GM21528 (cell line): Measurements from ENCODE around the gene CLIP1.
A peak's percentile ranks its signal among the peaks of the same experiment; 100 is the strongest.
"Not testable (repeated sequence)": the region's sequence is repeated elsewhere in the genome, so short reads cannot be mapped to it uniquely, and the experiment has no call there.

Experiments used
- ATAC-seq: cut with Tn5 transposase; IDR thresholded peaks from one replicate; pipeline ENCODE4 v1.9.1; 2021; ENCODE audit warnings: mild to moderate bottlenecking, moderate library complexity; ENCODE audit not compliant: unreplicated experiment, low FRiP score

The CLIP1 gene

DNA sequence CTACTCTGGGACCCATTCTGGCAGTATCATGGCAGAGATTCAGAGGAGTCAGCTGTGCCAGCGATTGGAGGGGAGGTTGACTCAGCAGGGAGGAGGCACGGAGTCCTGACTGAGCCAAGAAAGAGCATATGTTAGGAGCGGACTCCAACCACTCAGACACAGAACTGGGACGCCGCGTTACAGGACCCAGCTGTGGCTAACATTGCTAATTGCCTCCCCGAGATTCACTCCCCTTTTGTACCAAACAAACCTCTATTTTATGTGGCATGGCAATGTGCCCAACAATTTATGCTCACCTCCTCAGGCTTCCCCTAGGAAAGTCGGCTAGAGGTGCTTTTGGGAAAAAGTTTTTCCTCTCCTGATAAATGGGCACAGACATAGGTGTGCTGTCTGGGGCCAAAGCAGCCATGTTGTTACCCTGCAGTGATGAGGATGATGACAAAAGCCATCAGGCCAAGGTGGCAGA is 15.2 kb upstream of the CLIP1 start:
- ATAC-seq = no peak

DNA sequence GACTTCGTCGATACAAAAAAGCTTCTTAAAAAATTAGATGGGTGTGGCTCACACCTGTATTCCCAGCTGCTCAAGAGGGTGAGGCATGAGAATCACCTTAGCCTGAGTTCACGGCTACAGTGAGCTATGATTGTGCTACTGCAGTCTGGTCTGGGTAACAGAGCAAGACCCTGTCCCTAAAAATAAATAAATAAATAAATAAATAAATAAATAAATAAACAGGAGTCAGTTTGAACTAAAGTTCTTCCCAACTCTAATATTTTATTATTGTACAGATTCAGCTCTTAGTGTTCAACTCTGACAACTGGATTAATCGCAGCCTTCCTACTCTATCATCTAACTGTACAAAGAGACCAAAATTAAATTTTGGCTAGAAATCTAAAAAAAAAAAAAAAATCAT is 12.7 kb upstream of the CLIP1 start:
- no peak for ATAC-seq

DNA sequence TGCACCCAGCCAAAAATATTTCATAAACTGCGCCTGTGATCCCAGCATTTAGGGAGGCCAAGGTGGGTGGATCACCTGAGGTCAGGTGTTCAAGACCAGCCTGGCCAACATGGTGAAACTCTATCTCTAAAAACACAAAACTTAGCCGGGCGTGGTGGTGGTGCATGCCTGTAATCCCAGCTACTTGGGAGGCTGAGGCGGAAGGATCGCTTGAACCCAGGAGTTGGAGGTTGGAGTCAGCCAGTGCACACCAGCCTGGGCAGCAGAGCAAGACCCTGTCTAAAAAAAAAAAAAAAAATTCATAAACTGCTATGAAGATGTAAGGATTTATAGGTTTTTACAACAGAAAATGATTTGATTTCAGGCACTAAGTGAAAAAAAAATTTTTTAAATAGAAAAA is 6.6 kb upstream of the CLIP1 start:
- ATAC-seq = not testable (repeated sequence)

DNA sequence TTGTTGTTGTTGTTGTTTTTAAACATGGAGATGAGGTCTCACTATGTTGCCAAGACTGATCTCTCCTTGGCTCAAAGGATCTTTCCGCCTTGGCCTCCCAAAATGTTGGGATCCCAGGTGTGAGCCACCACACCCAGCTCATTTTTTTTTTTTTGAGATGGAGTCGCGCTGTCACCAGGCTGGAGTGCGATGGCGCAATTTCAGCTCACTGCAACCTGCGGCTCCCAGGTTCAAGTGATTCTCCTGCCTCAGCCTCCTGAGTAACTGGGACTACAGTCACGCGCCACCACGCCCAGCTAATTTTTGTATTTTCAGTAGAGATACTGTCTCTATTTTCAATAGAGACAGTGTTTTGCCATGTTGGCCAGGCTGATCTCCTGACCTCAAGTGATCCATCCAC is 4.9 kb upstream of the CLIP1 start:
- no peak for ATAC-seq

DNA sequence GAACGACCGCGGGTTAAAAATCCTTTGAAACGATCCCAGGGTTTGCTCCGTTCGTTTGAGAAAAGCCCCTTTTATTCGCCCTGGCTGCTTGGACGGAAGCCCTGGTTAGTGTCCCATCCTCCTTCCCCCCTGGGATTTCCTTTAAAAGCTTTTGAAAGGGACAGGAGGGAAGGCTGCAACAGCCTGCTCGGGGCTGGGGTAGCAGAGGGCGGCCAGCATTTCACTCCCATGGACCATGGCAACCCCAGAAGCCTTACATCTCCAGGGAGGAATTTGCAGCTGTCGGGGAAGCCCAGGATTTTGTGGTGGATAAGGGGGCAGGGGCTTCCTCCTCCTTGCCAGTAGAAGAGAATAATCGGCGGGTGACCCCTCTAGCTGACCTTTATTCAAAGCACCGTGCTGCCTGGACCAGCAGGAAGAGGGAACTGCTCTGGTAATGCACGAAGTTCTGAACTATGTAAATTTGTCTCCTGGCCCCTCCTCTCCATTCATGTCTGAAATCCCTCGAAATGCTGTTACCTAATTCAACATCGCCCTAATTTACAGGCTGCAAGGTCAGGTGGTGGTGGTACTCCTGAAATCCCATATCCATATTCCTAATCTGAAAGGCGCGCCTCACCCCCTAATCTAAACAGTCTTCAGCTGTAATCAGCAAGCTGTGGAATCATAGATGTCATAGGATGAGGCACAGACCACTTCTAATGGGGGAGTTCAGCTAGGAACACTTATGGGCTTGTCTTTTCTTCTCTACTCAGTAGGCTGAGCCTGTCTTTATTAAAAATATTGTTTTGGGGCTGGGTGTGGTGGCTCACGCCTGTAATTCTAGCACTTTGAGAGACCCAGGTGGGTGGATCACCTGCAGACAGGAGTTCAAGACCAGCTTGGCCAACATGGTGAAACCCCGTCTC is 1.0 kb upstream of the CLIP1 start:
- no peak for ATAC-seq

DNA sequence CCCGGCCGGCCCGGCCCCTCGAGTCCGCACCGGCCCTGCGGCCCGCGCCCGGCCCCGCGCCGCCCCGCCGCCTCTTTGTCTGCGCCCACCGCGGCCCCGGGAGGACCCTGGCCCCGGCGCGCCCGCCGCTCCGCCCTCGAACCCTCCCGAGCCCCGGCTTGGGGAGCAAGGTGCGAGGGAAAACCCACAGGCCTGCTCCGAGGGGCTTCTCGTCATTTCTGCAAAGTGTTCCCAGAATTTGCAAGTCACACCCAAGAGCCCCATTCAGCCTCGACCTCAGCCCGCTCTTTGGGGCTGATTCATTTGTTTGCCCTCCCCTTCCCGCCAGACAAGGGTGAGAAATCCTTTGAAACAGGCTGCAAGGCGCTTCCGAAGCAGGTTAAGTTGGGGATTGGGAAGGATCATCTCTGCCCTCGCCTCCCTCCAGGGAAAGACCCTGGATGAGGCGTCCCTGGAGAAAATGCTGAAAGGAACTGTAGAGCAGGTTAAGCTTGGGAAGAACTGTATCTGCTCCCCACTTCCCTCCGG is 325 bp upstream of the CLIP1 start:
- ATAC-seq = peak; percentile 13

DNA sequence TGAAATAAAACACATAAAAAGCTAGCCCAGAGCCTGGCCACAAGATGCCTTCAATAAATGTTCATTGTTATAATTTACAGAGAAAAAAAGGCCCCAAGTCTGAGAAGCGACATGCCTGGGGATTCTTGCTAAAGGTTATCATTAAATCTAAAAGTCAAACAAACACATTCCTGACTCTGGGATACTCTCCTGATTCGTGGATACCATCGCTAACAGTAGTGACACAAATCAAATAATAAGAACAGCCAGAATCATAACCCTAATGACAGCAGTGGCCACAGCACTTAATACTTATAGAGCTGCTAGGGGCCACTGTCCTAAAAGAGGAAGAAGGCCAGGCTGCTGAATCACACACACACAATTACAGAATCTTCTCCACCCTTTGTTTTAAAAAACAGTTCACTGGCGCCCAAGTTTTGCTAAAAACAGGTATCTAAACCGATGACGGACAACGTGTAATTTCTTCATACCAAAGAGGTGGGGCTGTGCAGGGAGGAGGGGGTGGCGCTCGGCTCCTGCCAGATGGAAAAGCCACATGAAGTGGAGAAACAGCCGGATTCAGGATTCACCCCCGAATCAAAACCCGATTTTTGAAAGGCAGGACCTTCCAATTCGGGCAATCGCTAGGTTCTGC is 1.2 kb downstream of the CLIP1 start:
- ATAC-seq = peak; percentile 5

DNA sequence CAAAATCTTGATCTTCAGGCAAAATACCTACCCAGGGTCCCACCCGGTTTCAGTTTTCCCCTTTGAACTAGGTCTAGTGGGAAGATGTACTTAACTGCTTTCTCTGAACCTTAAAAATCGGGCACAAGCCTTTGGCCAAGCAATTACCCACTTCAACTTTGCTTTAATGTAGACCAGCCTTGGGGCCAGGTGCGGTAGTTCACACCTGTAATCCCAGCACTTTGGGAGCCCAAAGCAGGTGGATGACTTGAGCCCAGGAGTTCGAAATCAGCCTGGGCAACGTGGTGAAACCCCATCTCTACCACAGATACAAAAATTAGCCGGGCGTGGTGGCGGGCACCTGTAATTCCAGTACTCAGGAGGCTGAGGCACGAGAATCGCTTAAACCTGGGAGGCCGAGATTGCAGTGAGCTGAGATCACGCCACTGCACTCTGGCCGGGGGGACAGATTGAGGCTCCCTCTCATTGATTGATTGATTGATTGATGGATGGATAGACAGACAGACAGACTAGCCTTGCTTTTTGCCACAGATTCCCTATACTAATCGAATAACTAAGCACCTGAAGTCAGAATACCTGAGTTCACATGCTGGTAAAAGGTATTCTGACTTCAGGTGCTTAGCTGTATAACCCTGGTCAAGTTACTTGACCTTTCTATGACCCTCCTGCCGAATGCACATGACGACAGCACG is 1.9 kb downstream of the CLIP1 start:
- ATAC-seq = no peak

DNA sequence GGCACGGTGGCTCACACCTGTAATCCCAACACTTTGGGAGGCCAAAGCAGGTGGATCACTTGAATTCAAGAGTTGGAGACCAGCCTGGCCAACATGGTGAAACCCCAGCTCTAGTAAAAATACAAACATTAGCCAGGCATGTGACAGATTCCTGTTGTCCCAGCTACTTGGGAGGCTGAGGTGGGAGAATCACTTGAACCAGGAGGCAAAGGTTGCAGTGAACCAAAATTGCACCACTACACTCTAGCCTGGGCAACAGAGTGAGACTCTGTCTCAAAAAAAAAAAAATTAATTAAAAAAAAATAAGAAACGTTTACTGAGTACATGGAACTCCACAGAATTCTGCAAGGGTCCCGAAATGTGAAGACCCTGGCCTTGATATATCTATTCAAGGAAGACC is 3.4 kb downstream of the CLIP1 start:
- ATAC-seq = not testable (repeated sequence)

DNA sequence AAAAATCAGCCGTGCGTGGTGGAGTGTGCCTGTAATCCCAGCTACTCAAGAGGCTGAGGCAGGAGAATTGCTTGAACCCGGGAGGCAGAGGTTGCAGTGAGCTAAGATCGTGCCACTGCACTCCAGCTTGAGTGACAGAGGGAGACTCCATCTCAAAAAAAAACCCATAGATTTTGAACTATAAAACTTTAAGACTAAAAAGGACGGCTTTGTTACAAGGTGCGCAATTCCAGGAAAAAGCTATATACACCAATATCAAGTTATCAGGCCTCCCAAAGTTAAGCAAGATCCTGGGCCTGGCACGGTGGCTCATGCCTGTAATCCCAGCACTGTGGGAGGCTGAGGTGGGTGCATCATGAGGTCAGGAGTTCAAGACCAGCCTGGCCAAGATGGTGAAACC is 6.8 kb downstream of the CLIP1 start:
- not testable (repeated sequence) for ATAC-seq

DNA sequence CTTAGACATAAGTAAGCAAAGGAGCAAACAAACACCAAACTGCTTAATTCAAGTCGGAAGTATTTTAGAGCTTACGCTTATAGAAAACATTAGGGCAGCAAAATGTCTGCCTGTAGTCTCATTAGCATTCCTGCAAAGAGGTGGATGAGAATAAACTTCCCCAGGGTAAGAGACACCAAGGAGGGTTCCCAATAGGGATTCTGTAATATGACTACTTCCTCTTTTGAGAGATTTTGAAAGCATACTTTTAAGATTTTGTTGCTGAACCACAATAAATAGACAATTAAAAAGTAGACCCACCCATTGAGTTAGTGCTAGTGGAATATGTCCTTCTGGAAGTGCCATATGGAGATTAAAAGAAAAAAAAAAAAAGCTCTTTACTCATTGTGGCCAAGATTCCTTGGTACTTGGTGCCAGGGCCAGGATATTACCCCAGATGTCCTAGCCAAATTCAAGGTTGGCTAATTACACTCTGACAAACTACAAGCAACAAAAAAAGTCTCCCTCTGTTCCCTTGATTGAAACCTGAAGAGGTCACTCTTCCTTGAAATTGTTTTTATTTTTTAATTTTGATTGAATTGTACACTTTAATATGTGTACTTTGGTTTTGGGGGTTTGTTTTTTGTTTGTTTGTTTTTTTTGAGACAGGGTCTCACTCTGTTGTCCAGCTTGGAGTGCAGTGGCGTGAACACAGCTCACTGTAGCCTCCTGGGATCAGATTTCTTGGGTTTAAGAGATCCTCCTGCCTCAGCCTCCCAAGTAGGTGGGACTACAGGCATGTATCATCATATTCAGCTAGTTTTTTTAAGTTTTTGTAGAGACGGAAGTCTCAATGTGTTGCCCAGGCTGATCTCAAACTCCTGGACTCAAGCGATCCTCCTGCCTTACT is 8.7 kb downstream of the CLIP1 start:
- no peak for ATAC-seq

DNA sequence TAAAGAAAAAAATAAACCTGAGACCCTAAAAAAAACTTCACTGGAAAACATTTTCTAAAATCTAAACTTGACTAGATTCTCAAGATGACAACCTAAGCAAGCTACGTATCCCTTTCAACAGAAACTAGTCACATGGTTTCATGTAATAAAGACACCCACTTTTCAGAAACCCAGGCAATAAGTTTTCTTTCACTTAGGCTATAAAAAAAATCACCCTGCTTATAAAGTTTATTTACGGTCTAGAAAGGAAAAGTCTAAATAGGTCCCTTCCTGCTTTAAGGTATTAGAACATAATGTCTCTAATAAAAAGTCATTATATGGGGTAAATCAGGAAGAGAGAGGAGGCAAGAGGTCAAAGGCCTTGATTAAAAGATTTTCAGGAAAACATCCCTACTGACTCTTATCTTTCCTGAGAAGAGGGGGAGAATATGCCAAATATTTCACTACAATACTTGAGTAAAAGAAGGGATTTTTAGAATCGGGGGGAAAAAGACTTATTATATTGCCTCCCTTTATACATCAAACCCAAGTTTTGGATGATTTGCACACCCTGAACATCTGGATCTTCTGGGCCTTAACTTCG is 9.5 kb downstream of the CLIP1 start:
- no peak for ATAC-seq

DNA sequence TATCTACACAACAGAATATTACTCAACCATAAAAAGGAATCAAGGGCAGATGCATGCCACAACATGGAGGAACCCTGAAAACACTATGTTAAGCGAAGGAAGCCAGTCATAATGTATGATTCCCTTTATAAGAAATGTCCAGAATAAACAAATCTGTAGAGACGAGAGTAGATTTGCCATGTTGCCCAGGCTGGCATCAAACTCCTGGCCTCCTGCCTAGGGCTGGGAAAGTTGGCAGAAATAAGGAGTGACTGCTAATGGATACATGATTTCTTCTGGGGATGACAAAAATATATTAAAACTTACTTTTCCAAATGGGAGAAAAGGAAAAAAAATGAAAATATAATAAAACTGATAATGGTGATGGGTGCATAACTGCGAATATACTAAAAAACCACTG is 10.9 kb downstream of the CLIP1 start:
- ATAC-seq = no peak

DNA sequence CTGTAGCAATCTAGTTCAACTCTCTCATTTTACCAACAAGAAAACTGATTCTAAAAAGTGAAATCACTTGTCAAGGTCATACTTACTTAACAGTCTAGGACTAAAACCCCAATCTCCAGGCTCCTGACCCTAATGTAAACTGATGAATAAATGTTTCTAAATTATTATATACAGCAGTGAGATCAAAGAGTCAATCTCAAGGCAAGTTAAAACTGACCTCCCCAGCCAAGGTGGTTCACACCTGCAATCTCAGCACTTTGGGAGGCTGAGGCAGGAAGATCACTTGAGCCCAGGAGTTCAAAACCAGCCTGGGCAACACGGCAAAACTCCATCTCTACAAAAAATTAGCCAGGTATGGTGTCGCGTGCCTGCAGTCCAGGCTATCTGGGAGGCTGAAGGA is 15.3 kb downstream of the CLIP1 start:
- no peak for ATAC-seq

DNA sequence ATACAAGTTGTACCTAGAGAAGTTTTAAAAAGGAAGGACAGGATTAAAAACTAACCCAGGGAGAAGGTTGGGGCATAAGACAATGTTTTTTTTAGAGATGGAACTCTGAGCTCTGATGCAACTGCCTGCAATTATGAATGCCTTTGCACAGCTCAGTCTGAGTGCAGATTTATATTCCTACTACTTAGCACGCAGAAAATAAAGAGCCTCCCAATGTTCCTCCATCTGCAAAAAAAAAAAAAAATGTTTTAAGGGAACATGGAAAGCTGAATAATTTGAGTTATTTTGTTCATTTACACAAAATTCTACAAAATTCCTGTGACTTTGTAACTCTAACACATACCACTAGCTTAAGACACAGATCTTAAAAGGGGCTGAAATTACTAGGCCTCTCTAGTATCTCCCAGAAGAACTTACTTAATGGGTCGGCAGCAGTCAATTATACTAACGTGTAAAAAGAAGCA is 15.7 kb downstream of the CLIP1 start:
- no peak for ATAC-seq

DNA sequence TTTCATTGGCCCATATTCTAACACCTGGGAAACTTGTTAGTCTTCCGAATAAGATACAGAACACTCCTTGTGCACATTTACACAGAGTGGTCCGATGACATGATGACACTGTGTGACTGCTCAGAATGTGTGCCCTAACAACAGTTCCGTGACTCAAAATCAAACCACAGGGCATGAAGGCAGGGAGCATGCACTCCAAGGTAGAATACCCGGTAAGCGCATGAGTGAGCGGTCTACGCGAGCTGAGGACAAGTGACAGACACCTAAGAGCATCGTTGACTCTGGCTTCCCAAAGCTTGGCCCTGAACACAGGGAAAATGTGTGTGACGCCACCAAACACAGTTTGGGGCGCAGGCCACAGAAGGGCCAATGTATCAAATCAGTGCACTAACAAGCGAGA is 18.6 kb downstream of the CLIP1 start:
- no peak for ATAC-seq

DNA sequence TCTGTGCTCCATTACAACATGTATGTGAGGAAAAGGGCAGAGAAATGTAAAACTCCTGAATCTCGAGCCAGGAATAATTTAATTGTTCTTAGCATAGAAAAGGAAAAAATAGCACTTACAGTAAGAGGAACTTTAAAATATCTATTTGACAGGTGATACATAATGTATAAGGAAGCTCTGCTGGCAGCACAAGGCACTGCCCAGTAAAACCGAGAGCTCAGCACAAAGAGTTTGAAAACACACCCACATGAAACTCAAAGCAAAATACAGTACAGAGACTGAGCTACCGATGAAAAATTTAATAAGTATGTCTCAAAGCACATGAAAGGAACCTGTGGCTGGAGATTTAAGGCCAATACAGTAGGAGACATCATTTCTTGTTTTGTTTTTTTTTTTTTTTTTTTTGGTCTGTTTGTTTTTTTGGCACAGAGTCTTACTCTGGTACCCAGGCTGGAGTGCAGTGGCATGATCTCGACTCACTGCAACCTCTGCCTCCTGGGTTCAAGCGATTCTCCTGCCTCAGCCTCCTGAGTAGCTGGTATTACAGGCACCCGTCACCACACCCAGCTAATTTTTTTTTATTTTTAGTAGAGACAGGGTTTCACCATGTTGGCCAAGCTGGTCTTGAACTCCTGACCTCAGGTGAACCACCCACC is 19.2 kb downstream of the CLIP1 start:
- no peak for ATAC-seq

DNA sequence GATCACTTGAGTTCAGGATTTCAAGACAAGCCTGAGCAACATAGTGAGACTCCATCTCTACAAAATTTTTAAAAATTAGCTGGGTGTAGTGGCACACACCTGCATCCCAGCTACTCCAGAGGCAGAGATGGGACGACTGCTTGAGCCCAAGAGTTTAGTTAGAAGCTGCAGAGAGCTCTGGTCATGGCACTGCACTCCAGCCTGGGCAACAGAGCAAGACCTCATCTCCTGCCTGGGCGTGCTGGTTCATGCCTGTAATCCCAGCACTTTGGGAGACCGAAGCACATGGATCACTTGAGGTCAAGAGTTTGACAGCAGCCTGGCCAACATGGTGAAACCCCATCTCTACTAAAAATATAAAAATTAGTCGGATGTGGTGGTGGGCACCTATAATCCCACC is 20.2 kb downstream of the CLIP1 start:
- ATAC-seq = no peak
